NT2/D1 (cell line): Measurements from ENCODE around the gene SH3GL2.

Experiments
- SUZ12 ChIP-seq: IDR thresholded peaks from 2 replicates; pipeline ENCODE4 v1.6.1; 2011; ENCODE audit not compliant: insufficient read length, insufficient read depth; ENCODE audit errors: extremely low read depth
- YY1 ChIP-seq: IDR thresholded peaks from 2 replicates; pipeline ENCODE4 v1.6.1; 2011; ENCODE audit not compliant: insufficient read length, insufficient read depth
- ZNF274 ChIP-seq: IDR thresholded peaks from 2 replicates; pipeline ENCODE4 v1.6.1; 2011; ENCODE audit warnings: mild to moderate bottlenecking, low read depth, low read length

GRCh38 chr9:17623965-17624364 is 45.1 kb downstream of the SH3GL2 start:
- TF ChIP-seq YY1 (no peak), ZNF274 (no peak), SUZ12 (no peak)
